AG04450 (cell line): Measurements from ENCODE around the gene DOK1. TPM values are rescaled to one million over a fixed set of nuclear protein-coding genes. Genes with fewer than 3 reads are reported as not detected.

Experiments used
- CTCF ChIA-PET: fragments of 300-600, 350-600 bp; formaldehyde crosslinking; extraction: SDS; loops from one replicate; lab custom pipeline; 2022; ENCODE audit warnings: antibody characterized with exemption, inconsistent platforms; lab: Charles Lee
- POLR2A ChIA-PET: fragments of 350-600 bp; formaldehyde crosslinking; extraction: SDS; loops from one replicate; lab custom pipeline; 2021; ENCODE audit warnings: antibody characterized with exemption, inconsistent platforms; lab: Yijun Ruan, JAX
- DNase-seq: peaks from one replicate; pipeline ENCODE4 v3.0.0-alpha.2; 2011; ENCODE audit warnings: low read depth, low spot score
- H3K27ac ChIP-seq: one replicate; pipeline ENCODE4 v1.5.1; 2012; ENCODE audit warnings: low read depth, low read length, control low read depth
- H3K27me3 ChIP-seq: one replicate; pipeline ENCODE4 v1.6.0; 2012; ENCODE audit warnings: low read length; ENCODE audit not compliant: control insufficient read depth, insufficient read depth
- H3K4me3 ChIP-seq: 2 replicates; pipeline ENCODE4 v1.5.1; 2011; ENCODE audit warnings: mild to moderate bottlenecking, low read depth, low read length, control low read depth
- H3K9me3 ChIP-seq: 2 replicates; pipeline ENCODE4 v1.5.1; 2012; ENCODE audit warnings: low read length; ENCODE audit not compliant: control insufficient read depth, insufficient read depth
- polyA plus RNA-seq: library from polyadenylated mRNA; depleted of rRNA; stranded (reverse); fragments of >200 nt; gene quantifications from 2 replicates; pipeline ENCODE4 v1.2.3, GENCODE V29; 2011
- TF ChIP-seq, protein P1 (sequence below): IDR thresholded peaks from 2 replicates; pipeline ENCODE4 v1.5.1; 2011; ENCODE audit warnings: low read depth, low read length, control low read depth, inconsistent platforms

DOK1 gene
- polyA plus RNA-seq, 1 experiment: 16.8 TPM

DNA sequence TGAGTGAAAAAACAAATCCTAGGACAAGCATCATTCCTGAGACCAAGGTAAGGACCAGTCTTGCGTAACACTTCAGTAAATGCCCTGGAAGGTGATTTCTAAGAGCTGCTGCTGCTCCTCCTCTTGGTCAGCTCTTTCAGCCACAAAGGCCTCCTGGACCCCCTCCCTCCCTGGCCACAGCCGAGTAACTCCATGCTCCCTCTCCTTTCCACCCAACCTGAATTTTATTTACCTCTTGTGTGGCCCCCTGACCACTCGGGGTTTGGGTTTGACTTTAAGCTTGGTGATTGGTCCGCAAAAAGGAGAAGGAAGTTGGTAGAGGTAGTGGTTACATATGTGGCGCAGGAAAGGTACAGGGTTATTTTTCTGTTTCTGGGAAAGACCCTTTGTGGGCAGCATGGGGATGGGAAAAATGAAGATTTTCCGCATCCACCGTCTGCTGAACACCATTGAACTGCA is 15.6 kb upstream of the DOK1 start:
- Histone ChIP-seq H3K9me3 (no peaks in the 10 kb centered on the region), H3K4me3 (no peak overlapping the region), H3K27me3 (no peaks in the 10 kb centered on the region), H3K27ac (no peak overlapping the region)
- ChIA-PET CTCF (interaction anchor here (0.7 to 1.2 kb wide), 3 partner anchors 46 to 65 kb away, joined by 3 to 4 read pairs (median 3); partner anchors contain the start of genes CCDC142 and TTC31), POLR2A (interaction anchor here (0.6 to 1.4 kb wide), 2 partner anchors 15 to 117 kb away, joined by 8 to 9 read pairs; partner anchors contain the start of gene LOXL3)
- TF ChIP-seq, protein P1, sequence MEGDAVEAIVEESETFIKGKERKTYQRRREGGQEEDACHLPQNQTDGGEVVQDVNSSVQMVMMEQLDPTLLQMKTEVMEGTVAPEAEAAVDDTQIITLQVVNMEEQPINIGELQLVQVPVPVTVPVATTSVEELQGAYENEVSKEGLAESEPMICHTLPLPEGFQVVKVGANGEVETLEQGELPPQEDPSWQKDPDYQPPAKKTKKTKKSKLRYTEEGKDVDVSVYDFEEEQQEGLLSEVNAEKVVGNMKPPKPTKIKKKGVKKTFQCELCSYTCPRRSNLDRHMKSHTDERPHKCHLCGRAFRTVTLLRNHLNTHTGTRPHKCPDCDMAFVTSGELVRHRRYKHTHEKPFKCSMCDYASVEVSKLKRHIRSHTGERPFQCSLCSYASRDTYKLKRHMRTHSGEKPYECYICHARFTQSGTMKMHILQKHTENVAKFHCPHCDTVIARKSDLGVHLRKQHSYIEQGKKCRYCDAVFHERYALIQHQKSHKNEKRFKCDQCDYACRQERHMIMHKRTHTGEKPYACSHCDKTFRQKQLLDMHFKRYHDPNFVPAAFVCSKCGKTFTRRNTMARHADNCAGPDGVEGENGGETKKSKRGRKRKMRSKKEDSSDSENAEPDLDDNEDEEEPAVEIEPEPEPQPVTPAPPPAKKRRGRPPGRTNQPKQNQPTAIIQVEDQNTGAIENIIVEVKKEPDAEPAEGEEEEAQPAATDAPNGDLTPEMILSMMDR: no peak
- no peak for DNase-seq

DNA sequence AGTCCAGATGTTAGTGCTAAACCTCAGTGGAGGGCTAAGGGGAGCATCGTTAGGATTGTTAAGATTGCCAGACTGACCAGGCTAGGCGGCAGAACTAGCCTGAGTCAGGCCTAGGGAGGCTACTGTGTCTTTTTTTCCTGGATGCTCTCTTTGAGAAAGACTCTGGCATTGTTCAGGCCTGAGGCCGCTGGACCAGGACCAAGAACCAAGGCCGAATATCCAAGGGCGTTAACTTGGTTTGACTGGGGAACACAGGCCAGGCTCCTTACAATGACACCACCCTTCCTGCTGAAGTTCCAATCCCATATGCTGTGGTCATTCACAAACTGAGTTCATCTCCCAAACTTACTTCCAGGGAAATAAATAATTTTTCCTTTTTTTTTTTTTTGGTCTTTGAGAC is 14.2 kb upstream of the DOK1 start:
- Histone ChIP-seq H3K4me3 (no peak overlapping the region), H3K27ac (no peak overlapping the region), H3K27me3 (no peaks in the 10 kb centered on the region), H3K9me3 (no peaks in the 10 kb centered on the region)
- no peak for DNase-seq
- POLR2A ChIA-PET: interaction anchor here (0.7 kb wide), 1 partner anchor 50 kb away, joined by 5 read pairs; no protein-coding TSS in a partner anchor
- CTCF ChIA-PET: interaction anchor here (1.1 kb wide), 1 partner anchor 47 kb away, joined by 3 read pairs; no protein-coding TSS in a partner anchor
- TF ChIP-seq, protein P1: no peak

DNA sequence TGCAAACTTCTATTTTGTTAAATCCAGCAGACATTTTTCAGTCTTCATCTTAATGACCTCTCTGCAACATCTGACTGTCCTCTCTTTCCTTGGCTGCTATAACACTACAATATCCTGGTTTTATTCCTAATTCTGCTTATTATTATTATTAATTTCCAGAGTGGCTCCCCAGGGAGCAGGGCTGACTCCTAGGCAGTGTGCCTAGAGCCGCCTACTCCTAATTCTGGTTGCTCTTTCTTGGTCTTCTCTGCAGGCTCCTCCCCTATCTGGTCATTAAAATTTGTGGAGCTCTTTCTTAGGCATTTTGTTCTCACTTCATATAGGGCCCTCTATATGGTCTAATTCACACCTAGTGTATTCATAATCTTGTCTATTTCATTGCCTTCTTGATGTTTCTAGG is 11.5 kb upstream of the DOK1 start:
- Histone ChIP-seq H3K4me3 (no peak overlapping the region), H3K9me3 (no peaks in the 10 kb centered on the region), H3K27me3 (no peaks in the 10 kb centered on the region), H3K27ac (no peak overlapping the region)
- ChIA-PET CTCF (interaction anchor here (0.5 kb wide), 1 partner anchor 10 kb away, joined by 3 read pairs; no protein-coding TSS in a partner anchor), POLR2A (no interaction called here)
- TF ChIP-seq, protein P1: no peak
- DNase-seq: no peak

DNA sequence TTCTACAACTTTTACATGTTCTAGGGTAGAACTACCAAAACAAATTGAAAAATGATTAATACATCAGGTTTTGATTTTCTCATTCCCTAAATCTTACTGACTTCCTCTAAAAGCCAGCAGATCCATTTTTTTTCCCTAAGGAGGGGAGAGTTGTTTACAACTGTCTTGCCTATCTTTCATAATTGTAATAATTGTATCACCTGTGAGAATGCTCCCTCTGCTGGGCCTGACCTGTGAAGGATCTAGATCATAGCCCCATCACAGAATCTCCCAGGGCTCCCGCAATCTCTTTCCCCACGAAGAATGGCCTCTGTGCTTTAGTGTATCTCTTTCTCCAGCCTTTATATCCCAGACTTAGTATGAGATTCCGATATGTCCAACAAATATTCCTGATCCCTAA is 9.9 kb upstream of the DOK1 start:
- peaks cover 6% of the 10 kb centered on the region; the same call in 1 of the 2 replicates for H3K9me3 ChIP-seq
- ChIA-PET CTCF (no interaction called here), POLR2A (no interaction called here)
- TF ChIP-seq, protein P1: no peak
- H3K27ac ChIP-seq: no peak overlapping the region
- no peak for DNase-seq
- H3K4me3 ChIP-seq: no peak overlapping the region
- H3K27me3 ChIP-seq: no peaks in the 10 kb centered on the region

DNA sequence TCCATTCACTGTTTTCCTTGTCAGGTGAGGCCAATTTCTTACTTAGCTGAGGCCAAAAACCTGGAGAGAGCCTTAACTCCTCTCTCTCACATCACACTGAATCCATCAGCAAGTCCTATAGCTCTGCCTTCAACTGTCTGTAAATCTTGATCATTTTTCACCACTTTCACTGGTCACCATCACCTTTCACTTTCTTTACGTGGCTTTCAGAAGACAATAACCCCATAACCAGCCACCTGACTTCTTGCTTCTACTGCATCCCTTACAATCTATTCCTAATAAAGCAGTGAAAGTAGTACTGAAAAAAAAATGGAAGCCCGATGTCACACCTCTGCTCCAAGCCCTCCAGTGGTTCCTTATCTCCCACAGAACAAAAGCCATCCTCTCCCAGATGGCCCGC is 8.5 kb upstream of the DOK1 start:
- DNase-seq: no peak
- Histone ChIP-seq H3K27ac (no peak overlapping the region), H3K4me3 (no peak overlapping the region), H3K9me3 (peaks cover 6% of the 10 kb centered on the region; the same call in 1 of the 2 replicates), H3K27me3 (no peaks in the 10 kb centered on the region)
- ChIA-PET POLR2A (no interaction called here), CTCF (interaction anchor here (1.4 kb wide), 1 partner anchor 42 kb away, joined by 3 read pairs; no protein-coding TSS in a partner anchor)
- TF ChIP-seq, protein P1: no peak
